Measurements from ENCODE around the gene RHBDL3.

The RHBDL3 gene

GRCh38 chr17:32355649-32356377, 90.2 kb downstream of the RHBDL3 start:
- in situ Hi-C loops (cut with MboI; ENCODE audit: low sequenced_read_pairs) = loop anchor here (10.0 kb wide), 1 partner anchor 59 kb away; no protein-coding TSS in a partner anchor

- in situ Hi-C loops (cut with MboI; ENCODE audit: low sequenced_read_pairs) = loop anchor here (10.0 kb wide), 1 partner anchor 58 kb away; no protein-coding TSS in a partner anchor
Measured at GRCh38 chr17:32356378-32356743, 90.7 kb downstream of the RHBDL3 start.

GRCh38 chr17:32356750-32357149, 91.1 kb downstream of the RHBDL3 start:
- in situ Hi-C loops (cut with MboI; ENCODE audit: low sequenced_read_pairs) = loop anchor here (10.0 kb wide), 1 partner anchor 58 kb away; no protein-coding TSS in a partner anchor

GRCh38 chr17:32357615-32358014, 92.0 kb downstream of the RHBDL3 start:
- in situ Hi-C loops (cut with MboI; ENCODE audit: low sequenced_read_pairs) = loop anchor here (10.0 kb wide), 1 partner anchor 57 kb away; no protein-coding TSS in a partner anchor

GRCh38 chr17:32361270-32361669, 95.6 kb downstream of the RHBDL3 start:
- in situ Hi-C loops (cut with MboI; ENCODE audit: low sequenced_read_pairs) = no loop called here

- in situ Hi-C loops (cut with MboI; ENCODE audit: low sequenced_read_pairs) = no loop called here
Measured at GRCh38 chr17:32370426-32370825, 104.8 kb downstream of the RHBDL3 start.

Measured in HL-60/S4 treated with retinoic acid at 250 ng/mL for 4 days and 3 days (cell line).